ENCODE measurements around the gene CD207.
"Not testable (repeated sequence)": the region's sequence is repeated elsewhere in the genome, so short reads cannot be mapped to it uniquely, and the experiment has no call there.

The CD207 gene

DNA sequence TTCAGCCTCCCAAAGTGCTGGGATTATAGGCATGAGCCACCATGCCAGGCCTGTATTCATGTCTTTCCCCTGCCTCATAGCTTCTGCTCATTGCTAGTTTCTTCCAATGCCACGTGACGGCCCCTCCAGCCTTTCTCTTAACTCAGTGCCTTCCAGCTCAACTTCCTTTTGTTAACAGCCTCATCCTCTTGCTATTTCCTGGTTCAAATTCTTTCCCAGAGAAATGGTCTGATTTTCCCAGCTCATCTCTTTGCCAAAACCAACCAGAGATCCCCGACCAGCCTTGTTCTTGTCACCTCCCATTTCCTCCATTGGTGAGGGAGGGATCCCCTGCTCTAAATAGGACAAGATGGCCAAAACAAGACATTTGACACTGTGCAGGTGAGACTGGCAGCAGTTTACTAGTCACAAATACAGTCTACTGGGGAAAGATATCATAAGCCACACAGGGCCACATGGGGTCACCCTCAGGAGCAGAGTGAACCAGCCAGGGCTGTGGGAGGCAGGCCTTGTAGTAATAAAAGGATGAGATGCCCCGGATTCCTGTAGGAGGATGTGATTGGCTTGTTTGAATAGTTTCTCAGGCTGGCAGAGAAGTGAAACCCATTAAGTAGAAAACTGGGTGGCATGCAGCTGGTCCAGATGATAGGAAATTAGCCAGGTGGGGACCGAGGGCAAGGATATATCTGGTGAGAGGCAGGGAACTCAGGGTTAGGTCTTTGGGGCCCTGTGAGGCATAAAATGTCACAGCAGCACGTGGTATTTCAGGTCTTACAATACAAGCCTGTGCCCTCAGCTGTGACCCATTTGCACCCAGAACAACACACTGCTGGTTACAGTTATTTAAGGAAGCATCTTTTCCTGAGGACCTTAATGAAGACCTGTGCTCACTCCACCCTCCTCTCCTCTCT is 6.4 kb downstream of the CD207 start:
- DNase-seq, result no peak

DNA sequence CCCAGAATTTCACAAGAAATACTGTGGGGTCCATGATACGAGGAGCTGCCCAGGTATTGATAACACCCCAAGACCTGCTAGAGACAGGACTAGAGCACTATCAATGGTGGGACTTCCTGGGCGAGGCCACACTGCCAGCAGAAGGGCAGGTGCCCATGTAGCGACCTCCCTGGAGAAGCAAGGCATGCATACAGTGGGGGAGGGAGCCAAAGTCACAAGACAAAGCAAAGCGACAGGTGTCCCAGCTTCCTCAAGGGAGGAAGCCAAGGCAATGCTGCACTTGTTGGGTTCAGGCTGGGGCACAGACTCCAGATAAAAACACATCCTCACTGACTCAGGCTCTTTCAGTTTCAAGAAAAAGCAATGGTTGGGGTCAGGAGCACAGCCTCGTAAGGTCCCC is 7.5 kb downstream of the CD207 start:
- DNase-seq, result no peak

DNA sequence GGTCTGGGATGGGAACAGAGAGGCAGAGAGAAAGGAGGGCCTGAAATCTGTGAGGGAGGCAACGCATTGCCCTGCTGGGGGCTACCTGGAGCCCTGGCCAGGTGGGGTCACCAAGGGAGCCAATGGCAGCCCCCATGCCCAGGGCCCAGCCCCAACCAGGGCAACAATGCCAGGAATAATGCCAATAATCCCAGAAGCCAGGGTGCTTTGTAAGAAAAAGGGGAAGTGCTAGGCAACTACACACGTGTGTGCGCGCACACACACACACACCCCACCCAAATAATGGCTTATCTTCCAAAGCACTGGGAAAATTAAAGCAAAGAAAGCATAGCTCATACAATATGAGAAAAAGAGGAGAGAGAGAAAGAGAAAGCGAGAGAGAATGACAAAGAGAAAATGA is 8.2 kb downstream of the CD207 start:
- DNase-seq, result no peak

DNA sequence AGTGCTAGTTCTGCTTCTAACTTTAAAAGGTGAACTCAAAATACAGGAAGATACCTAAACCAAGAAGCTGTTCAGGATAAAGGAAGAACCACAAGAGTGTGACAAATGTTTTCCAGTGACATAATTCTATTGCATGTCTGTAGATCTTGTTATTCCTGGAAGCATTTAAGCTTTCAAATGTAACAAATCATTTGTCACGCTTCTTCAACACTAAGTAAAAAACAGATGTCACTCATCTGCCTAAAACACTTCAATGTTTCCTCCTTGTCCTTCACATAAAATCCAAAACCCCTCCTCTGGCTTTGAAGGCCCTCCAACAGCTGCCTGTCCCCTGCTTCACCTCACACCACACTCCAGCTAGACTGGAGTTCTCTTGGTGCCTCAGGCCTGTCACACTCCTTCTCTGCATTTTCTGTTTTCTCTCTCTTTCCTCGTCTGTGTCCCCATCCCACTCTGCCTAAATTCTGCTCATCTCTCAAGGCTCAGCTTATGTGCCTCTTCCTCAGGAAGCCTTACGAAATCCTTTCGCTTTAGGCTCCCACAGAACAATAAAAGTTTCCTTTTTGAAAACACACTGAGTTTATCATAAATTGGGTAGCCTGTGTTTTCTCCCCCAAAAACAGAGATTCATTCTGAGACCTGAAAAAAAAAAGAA is 8.8 kb downstream of the CD207 start:
- no peak for DNase-seq

DNA sequence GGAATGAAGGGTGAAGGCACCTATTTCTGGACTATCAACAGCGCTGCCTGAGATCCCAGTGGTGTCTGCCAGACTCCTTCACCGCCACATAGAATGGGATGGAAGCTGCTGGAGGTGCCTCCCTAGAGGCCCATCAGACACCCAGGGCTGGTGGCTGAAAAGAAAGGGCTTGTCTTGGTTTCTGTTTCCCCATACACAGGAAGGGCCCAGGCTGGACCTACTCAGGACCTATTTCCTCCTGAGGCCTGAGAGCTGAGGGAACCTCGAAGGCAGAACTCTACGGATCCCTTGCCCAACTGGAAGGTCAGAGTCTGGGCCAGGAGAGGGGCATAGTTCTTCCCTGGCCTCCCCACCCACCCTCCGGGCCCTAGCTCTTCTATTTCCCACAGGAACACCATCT is 12.4 kb downstream of the CD207 start:
- no peak for DNase-seq

DNA sequence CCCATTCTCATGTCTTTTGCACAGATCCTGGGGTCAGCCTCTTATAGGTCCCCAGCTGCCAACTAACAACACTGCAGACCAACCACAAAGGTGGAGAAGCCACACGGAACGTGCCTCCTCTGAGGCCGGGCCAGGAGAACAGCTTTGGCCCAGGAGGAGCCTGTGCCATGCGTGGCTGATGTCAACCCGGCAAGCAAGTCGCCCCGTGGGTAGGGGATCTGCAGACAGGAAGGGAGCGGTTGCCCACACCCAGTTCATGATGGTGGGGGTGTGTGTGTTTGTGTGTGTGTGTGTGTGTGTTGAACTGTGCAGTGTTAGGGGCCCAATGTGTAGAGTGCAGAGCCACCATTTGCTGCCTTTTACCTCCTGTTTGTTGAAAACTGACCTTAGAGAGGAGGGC is 12.8 kb downstream of the CD207 start:
- DNase-seq, result no peak

DNA sequence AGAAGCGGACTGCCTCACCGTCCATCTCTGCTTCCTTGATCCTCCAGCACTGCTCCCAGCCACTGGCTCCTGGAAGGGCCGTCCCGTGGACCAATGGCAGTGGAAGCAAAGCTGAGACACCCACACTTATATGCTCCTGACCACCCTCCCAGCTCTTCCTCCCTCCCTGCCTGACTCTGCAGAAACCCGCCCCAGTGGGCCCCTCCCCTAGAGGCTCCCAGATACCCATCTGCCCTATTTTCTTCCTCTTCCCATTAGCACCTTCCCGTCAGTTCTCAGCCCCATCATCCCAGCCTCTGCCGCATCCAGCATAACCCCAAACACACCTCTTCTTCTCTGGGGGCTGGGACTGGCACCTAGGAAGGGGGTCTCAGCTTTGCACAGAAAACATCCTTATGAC is 15.1 kb downstream of the CD207 start, which contains the start of gene CLEC4F:
Gene CLEC4F, minus strand, starts transcription at position 101 of the 400 bp plus-strand sequence. Its CDS starts 76 bp downstream, at position 25.
- DNase-seq, result no peak

- no peak for DNase-seq
Measured at GRCh38 chr2:70817284-70817954, 18.2 kb downstream of the CD207 start.

DNA sequence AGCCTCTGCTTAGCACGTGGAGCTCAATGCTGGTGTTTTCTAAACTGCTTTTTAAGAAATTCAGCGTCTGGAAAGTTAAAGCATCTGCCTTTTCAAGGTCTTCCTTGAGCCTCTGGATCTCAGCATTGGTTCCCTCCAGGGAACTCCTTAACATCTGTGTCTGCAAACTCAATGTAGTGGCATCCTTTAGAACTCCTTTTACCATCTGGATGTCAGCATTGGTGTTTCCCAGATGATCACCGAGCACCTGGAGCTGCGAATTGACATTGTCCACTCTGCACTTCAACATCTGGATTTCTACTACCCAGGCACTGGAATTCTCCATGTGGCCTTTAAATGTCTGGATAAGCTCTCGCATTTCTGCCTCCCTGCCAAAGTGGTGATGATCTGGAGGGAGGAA is 18.9 kb downstream of the CD207 start:
- DNase-seq, result no peak

DNA sequence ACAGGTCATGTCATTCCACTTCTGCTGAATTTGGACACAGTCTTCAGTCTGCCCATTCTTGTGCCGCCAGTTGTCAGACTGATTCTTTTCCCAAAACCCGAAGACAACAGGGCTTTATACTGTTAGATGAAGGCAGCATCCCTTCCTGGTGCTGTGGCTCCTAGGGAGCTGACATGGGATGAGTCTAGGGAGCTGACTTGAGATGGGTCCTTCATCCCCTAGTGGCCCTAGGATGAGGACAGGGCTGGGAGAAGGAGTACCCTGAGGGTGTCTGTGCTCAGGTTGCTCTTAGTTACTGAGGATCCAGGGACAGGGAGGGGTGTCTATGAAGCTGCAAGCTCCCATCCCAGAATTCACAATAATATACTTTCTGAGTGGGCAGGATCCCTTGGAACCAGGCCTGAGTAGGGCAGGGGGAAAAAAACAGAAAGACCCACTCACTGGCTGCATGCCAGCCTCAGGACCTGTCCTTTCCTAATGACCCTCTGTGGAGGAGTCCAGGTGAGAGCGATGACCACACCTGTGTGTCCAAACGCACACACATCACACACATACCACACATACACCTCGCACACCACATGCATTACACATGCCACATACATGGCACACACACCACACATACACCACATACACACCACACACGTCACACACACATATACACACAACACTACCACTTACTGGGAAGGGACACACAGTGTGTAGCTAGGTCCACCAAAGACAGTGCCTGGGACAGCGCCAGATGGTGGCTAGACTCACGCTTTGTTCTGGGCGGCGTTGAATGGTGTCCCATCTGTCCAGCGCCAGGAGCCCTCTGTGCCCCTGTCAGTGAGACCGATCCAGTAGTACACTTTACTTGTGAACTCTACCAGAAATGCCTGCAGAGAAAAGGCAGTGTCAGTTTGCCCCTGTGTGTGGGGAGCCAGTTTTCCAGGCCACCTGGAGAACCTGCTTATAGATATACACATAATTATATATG is 26.3 kb downstream of the CD207 start:
- DNase-seq, result no peak

DNA sequence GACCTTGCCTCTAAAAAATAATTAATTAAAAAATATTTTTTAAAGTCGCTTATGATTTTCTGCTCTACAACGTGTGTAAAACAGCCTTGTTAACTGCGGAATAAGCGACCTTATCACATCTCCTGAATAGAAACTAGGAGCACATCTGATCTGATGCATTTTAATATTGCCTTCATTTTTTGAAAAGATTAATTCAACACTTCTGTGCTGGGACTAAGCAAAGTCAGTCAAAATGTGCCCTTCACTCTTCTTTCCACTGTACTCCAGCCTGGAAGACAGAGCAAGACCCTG is 27.8 kb downstream of the CD207 start:
- no peak for DNase-seq

DNA sequence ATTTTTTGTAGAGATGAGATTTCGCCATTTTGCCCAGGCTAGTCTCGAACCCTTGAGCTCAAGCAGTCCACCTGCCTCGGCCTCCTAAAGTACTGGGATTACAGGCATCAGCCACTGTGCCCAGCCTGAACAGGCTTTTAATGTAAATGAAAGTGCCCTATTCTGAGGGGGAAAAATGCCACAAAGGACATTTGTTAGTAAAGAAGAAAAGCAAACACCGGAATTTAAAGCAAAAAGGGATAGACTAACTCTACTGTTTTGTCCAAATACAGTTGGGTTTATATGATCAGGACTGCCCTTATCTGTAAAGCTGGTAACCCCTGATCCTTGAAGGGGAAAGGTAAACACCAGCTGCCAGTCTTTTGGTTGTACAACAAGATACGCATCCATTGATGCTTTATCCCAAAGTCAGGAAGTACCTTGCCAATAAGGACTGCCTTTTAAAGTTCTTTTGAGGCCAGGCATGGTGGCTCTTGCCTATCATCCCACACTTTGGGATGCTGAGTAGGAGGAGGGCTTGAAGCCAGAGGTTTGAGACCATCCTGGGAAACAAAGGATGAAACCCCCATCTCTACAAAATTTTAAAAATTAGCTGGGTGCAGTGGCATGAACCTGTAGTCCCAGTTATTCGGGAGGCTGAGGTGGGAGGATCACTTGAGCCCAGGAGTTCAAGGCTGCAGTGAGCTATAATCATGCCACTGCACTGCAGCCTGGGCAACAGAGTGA is 28.4 kb downstream of the CD207 start:
- DNase-seq, result no peak

DNA sequence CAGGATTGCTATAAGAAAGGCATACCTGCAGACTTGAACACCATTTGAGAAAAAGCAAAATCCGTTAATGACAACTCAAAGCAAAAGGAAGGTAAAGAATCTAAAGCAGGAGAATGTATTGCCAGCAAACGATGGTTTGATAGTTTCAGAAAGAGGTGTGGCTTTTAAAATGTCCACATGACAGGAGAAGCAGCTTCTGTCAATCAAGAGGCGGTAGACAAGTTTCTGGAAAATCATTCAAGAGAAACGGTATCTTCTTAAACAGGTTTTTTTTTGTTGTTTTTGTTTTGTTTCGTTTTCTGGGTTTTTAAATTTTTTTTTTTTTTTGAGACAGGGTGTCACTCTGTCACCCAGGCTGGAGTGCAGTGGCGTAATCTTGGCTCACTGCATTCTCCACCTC is 29.0 kb downstream of the CD207 start:
- no peak for DNase-seq

- no peak for DNase-seq
Measured at GRCh38 chr2:70806013-70806412, 29.6 kb downstream of the CD207 start.

- no peak for DNase-seq
Measured at GRCh38 chr2:70801607-70802263, 33.9 kb downstream of the CD207 start.

GRCh38 chr2:70799706-70800105 is 35.9 kb downstream of the CD207 start:
- DNase-seq, result no peak

DNA sequence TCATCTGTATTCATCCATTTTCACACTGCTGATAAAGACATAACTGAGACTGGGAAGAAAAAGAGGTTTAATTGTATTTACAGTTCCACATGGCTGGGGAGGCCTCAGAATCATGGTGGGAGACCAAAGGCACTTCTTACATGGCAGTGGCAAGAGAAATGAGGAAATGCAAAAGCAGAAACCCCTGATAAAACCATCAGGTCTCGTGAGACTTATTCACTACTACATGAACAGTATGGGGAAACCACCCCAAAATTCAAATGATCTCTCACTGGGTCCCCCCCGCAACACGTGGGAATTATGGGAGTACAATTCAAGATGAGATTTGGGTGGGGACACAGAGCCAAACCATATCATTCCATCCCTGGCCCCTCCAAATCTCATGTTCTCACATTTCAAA is 37.6 kb downstream of the CD207 start:
- not testable (repeated sequence) for DNase-seq

- DNase-seq, result no peak
Measured at GRCh38 chr2:70797506-70797905, 38.1 kb downstream of the CD207 start.

- DNase-seq, result no peak
Measured at GRCh38 chr2:70796262-70796661, 39.4 kb downstream of the CD207 start.

DNA sequence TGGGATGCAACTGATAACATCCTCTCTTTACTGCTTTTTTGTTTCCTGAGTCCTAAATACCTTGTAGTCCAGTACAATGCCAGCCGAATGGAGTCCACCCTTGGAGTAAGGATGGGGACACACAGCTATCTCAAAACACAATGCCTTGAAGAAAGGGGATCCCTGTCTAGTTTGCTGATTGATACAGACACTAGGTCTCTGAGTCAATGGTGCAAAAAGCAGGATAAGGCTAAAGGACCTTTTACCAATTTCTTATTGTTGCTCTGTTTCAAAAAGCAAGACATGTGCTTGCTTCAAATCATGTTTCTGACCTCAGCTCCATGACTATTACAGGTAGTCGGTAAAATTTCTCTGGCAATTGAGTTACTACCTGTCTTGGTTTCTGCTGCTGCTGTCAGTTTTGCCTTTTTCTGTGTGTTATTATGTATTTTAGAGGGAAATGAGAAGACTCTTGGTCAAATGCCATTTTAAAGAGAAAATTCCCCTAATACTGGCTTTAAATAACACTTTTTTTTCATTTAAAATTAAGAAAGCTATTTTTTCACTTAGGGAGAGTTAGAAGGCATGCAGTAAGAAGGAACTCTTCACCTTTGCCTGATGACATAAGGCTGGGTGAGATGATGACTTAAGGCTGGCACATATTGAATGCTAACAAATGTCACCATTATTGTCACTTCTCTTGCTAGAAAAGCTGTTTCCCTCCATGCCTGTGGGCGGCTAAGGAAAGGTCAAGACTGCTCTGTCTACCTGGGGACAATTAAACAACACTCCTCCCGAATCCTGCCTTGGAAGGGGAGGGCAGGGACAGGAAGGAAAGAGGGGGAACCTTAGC is 40.2 kb downstream of the CD207 start:
- no peak for DNase-seq

- DNase-seq, result no peak
Measured at GRCh38 chr2:70793450-70793849, 42.2 kb downstream of the CD207 start.

Data from cortex of kidney (tissue), 1 donor.